Sigmoid colon (tissue), 3 donors: Measurements from ENCODE around the gene SRGN.

Experiments
- POLR2A ChIP-seq, 2 donors: fragments of 450-650 bp; IDR thresholded peaks; one replicate each; pipeline ENCODE4 v1.6.1; 2016; ENCODE audit warnings: antibody characterized with exemption in 2 of 2, mild to moderate bottlenecking in 2 of 2, moderate library complexity in 2 of 2
- TF ChIP-seq, protein P1 (sequence below), 4 experiments: fragments of 450-650 bp in 3 of 4; fragments of 200-600 bp in 1 of 4; IDR thresholded peaks; one replicate each; pipeline ENCODE4 v1.5.1; 2016 to 2019; ENCODE audit warnings: antibody characterized with exemption in 4 of 4, mild to moderate bottlenecking in 3 of 4, moderate library complexity in 2 of 4

DNA sequence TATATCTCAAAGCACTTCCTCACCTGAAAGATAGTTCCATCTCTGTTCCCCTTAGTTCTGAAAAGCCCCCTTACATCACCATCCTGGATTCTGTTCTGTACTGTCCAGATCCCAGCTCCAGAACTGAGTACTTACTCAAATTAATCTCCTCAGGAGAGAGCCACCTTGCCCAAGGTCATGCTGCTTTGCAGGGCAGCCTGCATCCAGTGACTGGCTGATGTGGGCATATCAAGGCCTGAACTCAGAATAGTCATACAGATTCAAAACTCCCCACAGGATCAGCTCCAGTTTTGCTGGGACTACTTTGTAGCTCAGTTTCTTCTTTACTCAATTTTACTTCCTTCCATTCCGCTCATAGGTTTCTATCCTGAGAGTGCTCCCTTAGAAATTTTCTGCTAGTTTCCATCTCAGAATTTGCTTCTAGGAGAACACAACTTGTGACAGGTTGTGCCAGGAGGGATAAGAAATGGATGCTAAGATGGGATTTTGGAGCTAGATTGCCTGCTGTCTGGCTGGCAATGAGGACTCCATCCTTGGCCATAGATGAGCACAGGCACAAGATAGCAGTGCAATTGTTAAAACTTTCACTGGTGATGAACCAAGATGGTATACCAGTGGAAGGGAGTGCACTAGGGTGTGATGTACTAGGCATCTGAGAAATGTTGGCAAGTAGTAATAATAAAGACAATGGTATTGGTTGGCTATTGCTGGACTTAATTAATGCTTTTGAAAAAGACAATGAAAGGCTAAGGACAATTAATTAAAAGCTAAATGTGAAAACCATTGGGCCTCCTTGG lies 17.3 kb downstream of the SRGN start:
- TF ChIP-seq, protein P1, sequence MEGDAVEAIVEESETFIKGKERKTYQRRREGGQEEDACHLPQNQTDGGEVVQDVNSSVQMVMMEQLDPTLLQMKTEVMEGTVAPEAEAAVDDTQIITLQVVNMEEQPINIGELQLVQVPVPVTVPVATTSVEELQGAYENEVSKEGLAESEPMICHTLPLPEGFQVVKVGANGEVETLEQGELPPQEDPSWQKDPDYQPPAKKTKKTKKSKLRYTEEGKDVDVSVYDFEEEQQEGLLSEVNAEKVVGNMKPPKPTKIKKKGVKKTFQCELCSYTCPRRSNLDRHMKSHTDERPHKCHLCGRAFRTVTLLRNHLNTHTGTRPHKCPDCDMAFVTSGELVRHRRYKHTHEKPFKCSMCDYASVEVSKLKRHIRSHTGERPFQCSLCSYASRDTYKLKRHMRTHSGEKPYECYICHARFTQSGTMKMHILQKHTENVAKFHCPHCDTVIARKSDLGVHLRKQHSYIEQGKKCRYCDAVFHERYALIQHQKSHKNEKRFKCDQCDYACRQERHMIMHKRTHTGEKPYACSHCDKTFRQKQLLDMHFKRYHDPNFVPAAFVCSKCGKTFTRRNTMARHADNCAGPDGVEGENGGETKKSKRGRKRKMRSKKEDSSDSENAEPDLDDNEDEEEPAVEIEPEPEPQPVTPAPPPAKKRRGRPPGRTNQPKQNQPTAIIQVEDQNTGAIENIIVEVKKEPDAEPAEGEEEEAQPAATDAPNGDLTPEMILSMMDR (IDR thresholded peaks at IDR 0.05), result no peak
- TF ChIP-seq POLR2A (IDR thresholded peaks at IDR 0.05), result no peak
